Esophagus (tissue), 2 donors: ENCODE measurements around the gene MICAL3. TPM values are rescaled to one million over a fixed set of nuclear protein-coding genes. Genes with fewer than 3 reads are reported as not detected.

Source experiments
- H3K27ac ChIP-seq, 2 donors: one replicate each; pipeline ENCODE4 v1.5.1; 2013; ENCODE audit warnings: low read depth in 2 of 2, mild to moderate bottlenecking in 2 of 2, inconsistent platforms in 1 of 2, low read length in 1 of 2, moderate library complexity in 1 of 2
- H3K27me3 ChIP-seq, 2 donors: one replicate each; pipeline ENCODE4 v1.6.1; 2013; ENCODE audit warnings: low read length in 2 of 2, control low read depth in 1 of 2, mild to moderate bottlenecking in 1 of 2; ENCODE audit not compliant: insufficient read depth in 2 of 2, control insufficient read depth in 1 of 2
- H3K36me3 ChIP-seq, 2 donors: one replicate each; pipeline ENCODE4 v1.6.1; 2013; ENCODE audit warnings: low read length in 1 of 2; ENCODE audit not compliant: control insufficient read depth in 2 of 2, insufficient read depth in 2 of 2
- H3K4me1 ChIP-seq, 2 donors: one replicate each; pipeline ENCODE4 v1.6.1; 2013; ENCODE audit warnings: low read length in 1 of 2; ENCODE audit not compliant: control insufficient read depth in 2 of 2, insufficient read depth in 2 of 2
- H3K4me3 ChIP-seq, 2 donors: one replicate each; pipeline ENCODE4 v1.5.1; 2013; ENCODE audit warnings: low read length in 2 of 2, mild to moderate bottlenecking in 2 of 2, low read depth in 1 of 2, moderate library complexity in 1 of 2
- H3K9me3 ChIP-seq, 2 donors: one replicate each; pipeline ENCODE4 v1.6.1; 2013; ENCODE audit warnings: mild to moderate bottlenecking in 2 of 2, low read depth in 1 of 2, low read length in 1 of 2, moderate library complexity in 1 of 2; ENCODE audit not compliant: control insufficient read depth in 2 of 2, insufficient read depth in 1 of 2
- WGBS, 2 donors: extraction: QIAGEN DNeasy Blood & Tissue Kit; methylation state at CpG; one replicate each; pipeline ENCODE4 v1.1.7; 2013; 5-methylcytosine and 5-hydroxymethylcytosine counted together
- polyA plus RNA-seq, 2 donors: library from polyadenylated mRNA; stranded (reverse); fragments of 200-250 nt; gene quantifications; one replicate each; pipeline ENCODE4 v1.2.3, GENCODE V29; 2013
- donor health status: healthy with polysubstance abuse.
- donor health status: Bipolar disorder and iron deficiency.

The MICAL3 gene
- polyA plus RNA-seq, 2 donors: 6.2 to 13.3 TPM

- 93 to 94% methylated on average over 9 of the region's 9 CpGs for WGBS, 2 donors
- Histone ChIP-seq H3K27me3 (no peaks in the 10 kb centered on the region), H3K9me3 (no peaks in the 10 kb centered on the region), H3K27ac (no peak overlapping the region), H3K4me3 (no peak overlapping the region), H3K36me3 (no peaks in the 10 kb centered on the region), H3K4me1 (peaks cover 15 to 30% of the 10 kb centered on the region in 2 donors)
These were observed 76.3 kb downstream of the MICAL3 start for GRCh38 chr22:17948101-17948500.

- 40 to 63% methylated on average over 9 of the region's 9 CpGs for WGBS, 2 donors
- Histone ChIP-seq H3K36me3 (no peaks in the 10 kb centered on the region), H3K9me3 (no peaks in the 10 kb centered on the region), H3K4me1 (peaks cover 14 to 24% of the 10 kb centered on the region in 2 donors), H3K4me3 (no peak overlapping the region), H3K27ac (peak overlapping the region; percentile 28 to 51), H3K27me3 (no peaks in the 10 kb centered on the region)
These were observed 77.5 kb downstream of the MICAL3 start for GRCh38 chr22:17946662-17947367.

- Histone ChIP-seq H3K27me3 (no peaks in the 10 kb centered on the region), H3K4me3 (no peak overlapping the region), H3K9me3 (no peaks in the 10 kb centered on the region), H3K36me3 (no peaks in the 10 kb centered on the region), H3K4me1 (peaks cover 14 to 24% of the 10 kb centered on the region in 2 donors), H3K27ac (peak overlapping the region; percentile 28 to 51)
- 43 to 57% methylated on average over 16 of the region's 16 CpGs for WGBS, 2 donors
These were observed 78.3 kb downstream of the MICAL3 start for GRCh38 chr22:17945888-17946648.

GRCh38 chr22:17945156-17945887 lies 79.0 kb downstream of the MICAL3 start:
- Histone ChIP-seq H3K27ac (peak overlapping the region in 1 of 2 donors; percentile 42), H3K9me3 (no peaks in the 10 kb centered on the region), H3K4me3 (no peak overlapping the region), H3K4me1 (peaks cover 9 to 22% of the 10 kb centered on the region in 2 donors), H3K27me3 (no peaks in the 10 kb centered on the region), H3K36me3 (no peaks in the 10 kb centered on the region)
- 65 to 78% methylated on average over 15 of the region's 15 CpGs for WGBS, 2 donors

GRCh38 chr22:17944256-17944655 lies 80.1 kb downstream of the MICAL3 start:
- no peaks in the 10 kb centered on the region for H3K36me3 ChIP-seq

GRCh38 chr22:17943533-17944249 lies 80.7 kb downstream of the MICAL3 start:
- WGBS, 2 donors: 71 to 88% methylated on average over 6 of the region's 6 CpGs
- Histone ChIP-seq H3K27me3 (no peaks in the 10 kb centered on the region), H3K9me3 (no peaks in the 10 kb centered on the region), H3K4me1 (peaks cover 13 to 26% of the 10 kb centered on the region in 2 donors), H3K4me3 (no peak overlapping the region), H3K36me3 (no peaks in the 10 kb centered on the region), H3K27ac (no peak overlapping the region)

More at GRCh38 chr22:17944256-17944655, 80.1 kb downstream of the MICAL3 start:
- no peaks in the 10 kb centered on the region for H3K27me3 ChIP-seq
- no peak overlapping the region for H3K4me3 ChIP-seq
- 82% methylated on average over 9 of the region's 9 CpGs for WGBS, 2 donors
- H3K27ac ChIP-seq: no peak overlapping the region
- H3K9me3 ChIP-seq: no peaks in the 10 kb centered on the region
- peaks cover 11 to 23% of the 10 kb centered on the region in 2 donors for H3K4me1 ChIP-seq

GRCh38 chr22:17942721-17943120 lies 81.6 kb downstream of the MICAL3 start:
- whole genome bisulfite sequencing, 2 donors: 90 to 91% methylated on average over 8 of the region's 8 CpGs
- H3K27me3 ChIP-seq: no peaks in the 10 kb centered on the region
- no peak overlapping the region for H3K27ac ChIP-seq
- H3K4me3 ChIP-seq: no peak overlapping the region
- H3K9me3 ChIP-seq: no peaks in the 10 kb centered on the region
- no peaks in the 10 kb centered on the region for H3K36me3 ChIP-seq
- peaks cover 13 to 28% of the 10 kb centered on the region in 2 donors for H3K4me1 ChIP-seq

GRCh38 chr22:17941471-17942406 lies 82.6 kb downstream of the MICAL3 start:
- Histone ChIP-seq H3K27ac (no peak overlapping the region), H3K4me1 (peaks cover 12 to 22% of the 10 kb centered on the region in 2 donors), H3K4me3 (no peak overlapping the region), H3K36me3 (no peaks in the 10 kb centered on the region), H3K9me3 (no peaks in the 10 kb centered on the region), H3K27me3 (no peaks in the 10 kb centered on the region)
- WGBS, 2 donors: 87 to 91% methylated on average over 18 of the region's 18 CpGs
